T-helper 22 cell (primary cell): ENCODE measurements around the gene PDE6H.

ENCODE experiments used
- DNase-seq: peaks from one replicate; pipeline ENCODE4 v3.0.0-alpha.2; 2020; ENCODE audit warnings: low read depth

PDE6H gene

DNA sequence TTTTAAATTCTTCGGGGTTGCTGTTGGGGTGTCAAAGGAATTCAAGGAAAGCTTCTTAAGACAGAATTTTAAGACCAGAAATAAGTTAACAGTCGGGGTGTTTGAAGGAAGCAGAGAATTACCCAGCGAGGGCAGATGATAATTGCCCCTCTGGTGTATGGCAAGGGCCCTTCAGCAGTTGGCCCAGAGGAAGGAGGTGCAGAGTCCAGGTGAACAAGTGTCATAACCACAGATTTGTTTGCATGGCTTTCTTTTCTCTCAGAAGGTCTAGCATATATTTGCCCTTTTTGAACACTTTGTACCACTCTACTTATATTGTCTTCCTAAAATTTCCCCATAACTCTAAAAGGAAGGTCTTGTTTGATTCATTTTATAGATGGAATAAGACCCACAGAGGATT, 1.8 kb downstream of the PDE6H start:
- DNase-seq: no peak

DNA sequence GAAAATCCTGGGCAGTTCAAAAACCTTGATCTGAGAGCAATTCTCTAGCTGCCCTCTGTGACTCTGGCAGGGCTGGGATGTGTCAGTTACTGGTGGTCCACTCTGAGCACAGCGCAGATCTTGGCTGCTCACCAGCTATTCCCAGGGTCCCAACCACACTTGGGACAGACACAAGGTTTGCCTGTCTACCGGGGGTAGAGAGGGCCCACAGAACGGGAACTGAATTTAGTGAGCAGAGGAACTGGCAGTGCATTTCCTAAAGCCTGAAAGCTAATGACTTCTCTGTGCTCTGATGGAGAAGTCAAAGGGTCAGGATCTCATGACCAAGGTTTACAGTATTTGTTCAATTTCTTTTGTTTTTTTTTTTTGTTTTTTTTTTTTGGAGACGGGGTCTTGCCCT, 2.6 kb downstream of the PDE6H start:
- DNase-seq: no peak

GRCh38 chr12:14976658-14977057, 3.8 kb downstream of the PDE6H start:
- no peak for DNase-seq

DNA sequence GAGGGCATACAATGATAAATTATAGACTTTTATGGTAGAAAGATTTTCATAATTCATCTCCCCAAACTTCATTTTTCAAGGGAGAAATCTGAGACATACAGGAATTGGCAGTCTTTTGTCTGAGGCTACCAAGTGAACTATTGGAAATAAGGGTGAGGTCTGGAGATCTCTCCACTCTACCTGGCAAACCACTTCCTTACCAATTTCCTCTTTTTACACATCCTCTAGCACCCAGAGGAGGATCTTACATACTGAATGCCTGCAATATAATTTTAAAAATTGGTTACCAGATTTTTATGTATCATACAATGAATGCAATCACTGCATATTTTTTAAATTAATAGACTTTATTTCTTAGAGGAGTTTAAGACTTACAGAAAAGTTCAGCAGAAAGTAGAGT, 6.6 kb downstream of the PDE6H start:
- DNase-seq: no peak

GRCh38 chr12:14981049-14981448, 8.2 kb downstream of the PDE6H start:
- no peak for DNase-seq

DNA sequence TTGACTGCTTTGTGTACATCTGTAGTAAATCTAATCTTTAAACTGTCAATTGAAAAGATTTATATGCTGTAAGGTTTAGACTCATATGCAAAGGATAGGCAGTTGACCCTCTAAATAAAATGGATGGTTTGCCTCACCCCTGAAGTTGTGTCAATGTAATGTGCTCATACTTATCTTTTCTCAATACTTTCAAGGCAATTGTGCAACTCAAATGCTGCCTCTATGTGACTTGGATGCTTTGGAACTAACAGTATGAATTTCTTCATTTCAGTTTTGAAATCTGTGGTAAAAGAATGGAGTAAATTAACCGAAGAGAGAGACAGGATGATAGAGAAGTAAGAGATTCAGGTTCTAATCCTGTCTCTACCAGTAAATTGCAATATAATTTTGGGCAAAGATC, 9.7 kb downstream of the PDE6H start:
- no peak for DNase-seq

- no peak for DNase-seq
These were observed 10.1 kb downstream of the PDE6H start for GRCh38 chr12:14982991-14983390.

GRCh38 chr12:14984036-14984435, 11.2 kb downstream of the PDE6H start:
- DNase-seq: no peak

- DNase-seq: no peak
These were observed 12.0 kb downstream of the PDE6H start for GRCh38 chr12:14984766-14985285.

- no peak for DNase-seq
These were observed 13.6 kb downstream of the PDE6H start for GRCh38 chr12:14986449-14986848.

- DNase-seq: no peak
These were observed 15.2 kb downstream of the PDE6H start for GRCh38 chr12:14988035-14988434.

GRCh38 chr12:14989790-14990189, 16.9 kb downstream of the PDE6H start:
- no peak for DNase-seq

GRCh38 chr12:14991069-14991468, 18.2 kb downstream of the PDE6H start:
- no peak for DNase-seq

DNA sequence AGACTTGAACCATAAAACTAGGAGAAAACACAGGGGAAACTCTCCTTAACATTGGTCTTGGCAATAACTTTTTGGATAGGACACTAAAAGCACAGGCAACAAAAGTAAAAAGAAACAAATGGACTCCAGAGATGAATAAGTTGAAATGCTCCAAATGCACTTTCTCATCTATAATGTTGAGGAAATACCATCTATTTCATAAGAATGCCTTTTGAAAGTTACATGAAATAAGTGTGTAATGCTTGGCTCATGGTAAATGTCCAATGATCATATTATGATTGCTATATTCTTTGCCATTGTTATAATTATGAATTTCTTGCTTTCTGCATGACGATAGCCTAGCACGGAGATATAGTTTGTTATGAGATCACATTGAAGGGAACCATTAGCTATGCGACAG, 19.8 kb downstream of the PDE6H start:
- DNase-seq: no peak

- DNase-seq: no peak
These were observed 20.3 kb downstream of the PDE6H start for GRCh38 chr12:14993117-14993516.

DNA sequence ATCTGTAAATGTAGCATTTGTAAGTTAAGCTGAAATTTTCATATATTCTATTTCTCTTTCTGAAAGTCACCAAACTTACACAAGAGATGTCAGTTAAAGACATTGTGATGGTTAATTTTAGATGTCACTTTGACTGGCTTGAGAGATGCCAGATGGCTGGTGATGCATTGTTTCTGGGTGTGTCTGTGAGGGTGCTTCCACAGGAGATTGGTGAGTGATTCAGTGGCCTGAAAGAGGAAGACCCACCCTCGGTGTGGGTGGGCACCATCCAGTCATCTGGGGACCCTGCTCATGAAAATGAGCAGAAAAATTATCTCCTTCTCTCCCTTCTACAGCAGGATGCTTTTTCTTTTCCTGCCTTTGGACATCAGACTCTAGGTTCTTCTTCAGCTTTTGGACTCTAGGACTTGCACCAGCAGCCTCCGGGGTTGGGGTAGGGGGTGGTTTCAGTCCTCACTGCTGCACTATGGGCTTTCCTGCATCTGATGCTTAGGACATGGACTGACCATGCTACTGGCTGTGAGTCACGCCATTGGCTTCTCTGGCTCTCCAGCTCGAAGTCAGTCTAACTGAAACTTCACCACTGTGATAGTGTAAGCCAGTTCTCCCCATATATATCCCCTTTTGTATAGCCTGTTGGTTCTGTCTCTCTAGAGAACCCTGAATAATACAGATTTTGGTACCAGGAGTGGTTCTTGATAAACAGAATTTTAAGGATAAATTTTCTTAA, 20.9 kb downstream of the PDE6H start:
- no peak for DNase-seq

- DNase-seq: no peak
These were observed 21.8 kb downstream of the PDE6H start for GRCh38 chr12:14994610-14995009.

GRCh38 chr12:14995583-14996425, 23.0 kb downstream of the PDE6H start:
- DNase-seq: no peak

GRCh38 chr12:14997998-14998397, 25.2 kb downstream of the PDE6H start:
- DNase-seq: no peak

- DNase-seq: no peak
These were observed 26.3 kb downstream of the PDE6H start for GRCh38 chr12:14999021-14999694.

DNA sequence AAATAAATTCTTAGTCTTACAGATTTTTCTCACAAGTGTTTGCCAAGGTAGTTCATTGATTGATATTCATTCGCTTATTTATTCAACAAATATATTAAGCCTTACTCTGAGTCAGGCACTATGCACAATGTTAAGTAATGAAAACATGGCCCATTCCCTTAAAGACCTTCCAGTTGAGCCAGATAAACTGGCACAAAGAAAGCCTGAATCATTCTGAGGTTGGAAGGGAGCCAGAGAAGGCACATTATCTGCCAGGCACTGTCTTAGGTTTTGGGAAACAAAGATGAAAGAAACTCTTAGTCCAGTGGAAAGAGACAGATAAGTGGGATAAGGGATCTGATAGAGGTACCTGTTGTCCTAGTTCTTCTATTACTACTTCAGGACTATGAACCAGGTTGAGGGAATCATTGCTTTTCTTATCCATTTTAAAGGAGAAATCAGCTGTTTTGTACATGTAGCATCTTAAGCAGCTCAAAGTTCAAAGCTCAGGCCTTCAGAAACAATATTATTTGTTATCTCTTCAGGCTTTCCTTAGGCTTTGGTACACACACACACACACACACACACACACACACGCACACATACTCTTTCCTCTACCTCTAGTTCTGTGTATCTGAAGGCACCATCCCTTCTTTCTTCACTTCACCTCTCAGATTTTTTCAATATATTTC, 27.0 kb downstream of the PDE6H start:
- no peak for DNase-seq

DNA sequence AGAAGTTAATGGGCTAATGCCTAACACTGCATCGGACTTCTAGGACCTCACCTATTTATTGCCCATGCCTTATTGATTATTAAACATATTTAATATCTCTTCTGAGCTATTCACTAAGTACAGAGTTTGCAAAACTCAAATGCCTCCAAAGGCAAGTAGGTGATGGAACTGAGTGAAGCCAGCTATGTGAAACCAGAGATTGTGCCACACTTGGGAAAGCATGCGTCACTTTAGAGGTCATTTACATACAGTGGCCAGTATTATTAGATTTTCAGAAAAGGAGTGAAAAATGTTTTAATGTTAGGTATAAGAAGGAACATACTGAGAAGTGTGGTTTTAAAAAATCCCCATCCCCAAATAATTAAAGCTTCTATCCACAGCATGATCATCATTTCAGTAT, 27.7 kb downstream of the PDE6H start:
- DNase-seq: no peak
